Ascending aorta (tissue), 2 donors: ENCODE data around the gene PCBP2. TPM values are rescaled to one million over a fixed set of nuclear protein-coding genes. Genes with fewer than 3 reads are reported as not detected.

Experiments
- DNase-seq, 2 donors: peaks; one replicate each; pipeline ENCODE4 v3.0.0-alpha.2; 2019; ENCODE audit warnings: low spot score in 2 of 2
- H3K27ac ChIP-seq, 2 donors: fragments of 200-600 bp; sonication (generic); one replicate each; pipeline ENCODE4 v1.5.1; 2016 to 2017; ENCODE audit warnings: mild to moderate bottlenecking in 1 of 2
- H3K27me3 ChIP-seq: fragments of 200-600 bp; sonication (generic); one replicate; pipeline ENCODE4 v1.5.1; 2017
- H3K36me3 ChIP-seq, 2 donors: fragments of 200-600 bp; sonication (generic); one replicate each; pipeline ENCODE4 v1.5.1; 2016
- H3K4me1 ChIP-seq, 2 donors: fragments of 200-600 bp; sonication (generic); one replicate each; pipeline ENCODE4 v1.5.1; 2016 to 2017; ENCODE audit warnings: mild to moderate bottlenecking in 1 of 2
- H3K4me3 ChIP-seq, 2 donors: fragments of 200-600 bp; sonication (generic); one replicate each; pipeline ENCODE4 v1.5.1; 2016 to 2017; ENCODE audit warnings: mild to moderate bottlenecking in 1 of 2
- H3K9me3 ChIP-seq, 2 donors: fragments of 200-600 bp; sonication (generic); one replicate each; pipeline ENCODE4 v1.5.1; 2016
- intact Hi-C: fragments of 100-400 bp; cut with DNase I; formaldehyde crosslinking; loops from one replicate; pipeline ENCODE4 v1.15.1; 2023
- total RNA-seq: library from RNA; depleted of rRNA; stranded (reverse); fragments of >200 nt; gene quantifications from one replicate; pipeline ENCODE4 v1.1.0, GENCODE V29; 2016
- TF ChIP-seq, protein P1 (sequence below), 3 experiments: fragments of 200-600 bp in 2 of 3; fragments of 450-650 bp in 1 of 3; sonication (generic) in 2 of 3; IDR thresholded peaks; one replicate each; pipeline ENCODE4 v1.5.1; 2016 to 2019; ENCODE audit warnings: antibody characterized with exemption in 3 of 3, mild to moderate bottlenecking in 1 of 3, moderate library complexity in 1 of 3

Gene PCBP2
- total RNA-seq, 1 donor from 2014 or later, result 354 TPM

DNA sequence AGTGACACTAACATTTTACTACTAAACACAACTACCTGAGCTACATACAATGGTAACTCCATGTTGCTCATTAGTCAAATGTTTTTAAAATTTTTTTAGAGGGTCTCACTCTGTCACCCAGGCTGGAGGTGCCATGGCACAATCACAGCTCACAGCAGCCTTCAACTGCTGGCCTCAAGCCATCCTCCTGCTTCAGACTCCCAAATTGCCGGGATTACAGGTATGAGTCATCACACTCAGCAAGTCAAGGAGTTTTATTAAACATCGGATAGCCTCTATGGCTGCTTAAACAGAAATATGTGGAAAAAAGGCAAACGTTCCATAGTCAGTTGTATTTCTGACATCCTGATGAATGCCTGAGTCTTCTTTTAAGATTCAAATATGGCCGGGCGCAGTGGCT, 66.5 kb downstream of the PCBP2 start:
- intact Hi-C loops, result no loop called here
- H3K36me3 ChIP-seq, result peaks cover 67 to 96% of the 10 kb centered on the region in 2 donors
- no peak for DNase-seq

DNA sequence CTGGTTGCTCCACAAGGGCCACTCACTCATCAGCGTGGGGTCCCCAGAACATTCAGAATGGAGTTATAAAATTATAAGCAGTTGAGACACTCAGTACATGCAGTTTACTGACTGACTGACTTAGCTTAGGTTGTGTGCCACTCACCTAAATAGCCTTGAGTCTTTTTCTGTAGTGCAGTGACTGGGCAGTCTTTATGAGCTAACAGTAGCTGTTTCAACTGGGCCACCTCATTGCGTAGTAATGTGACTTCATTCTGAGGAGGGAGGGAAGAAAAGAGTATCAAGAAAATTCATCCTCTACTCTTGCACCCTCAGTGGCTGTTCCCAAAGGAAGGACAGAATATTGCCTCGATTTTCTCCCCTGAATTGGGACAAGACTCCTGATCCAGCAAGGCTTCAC, 71.2 kb downstream of the PCBP2 start:
- intact Hi-C loops, result no loop called here

More for the DNA sequence above, 66.5 kb downstream of the PCBP2 start:
- TF ChIP-seq, protein P1, sequence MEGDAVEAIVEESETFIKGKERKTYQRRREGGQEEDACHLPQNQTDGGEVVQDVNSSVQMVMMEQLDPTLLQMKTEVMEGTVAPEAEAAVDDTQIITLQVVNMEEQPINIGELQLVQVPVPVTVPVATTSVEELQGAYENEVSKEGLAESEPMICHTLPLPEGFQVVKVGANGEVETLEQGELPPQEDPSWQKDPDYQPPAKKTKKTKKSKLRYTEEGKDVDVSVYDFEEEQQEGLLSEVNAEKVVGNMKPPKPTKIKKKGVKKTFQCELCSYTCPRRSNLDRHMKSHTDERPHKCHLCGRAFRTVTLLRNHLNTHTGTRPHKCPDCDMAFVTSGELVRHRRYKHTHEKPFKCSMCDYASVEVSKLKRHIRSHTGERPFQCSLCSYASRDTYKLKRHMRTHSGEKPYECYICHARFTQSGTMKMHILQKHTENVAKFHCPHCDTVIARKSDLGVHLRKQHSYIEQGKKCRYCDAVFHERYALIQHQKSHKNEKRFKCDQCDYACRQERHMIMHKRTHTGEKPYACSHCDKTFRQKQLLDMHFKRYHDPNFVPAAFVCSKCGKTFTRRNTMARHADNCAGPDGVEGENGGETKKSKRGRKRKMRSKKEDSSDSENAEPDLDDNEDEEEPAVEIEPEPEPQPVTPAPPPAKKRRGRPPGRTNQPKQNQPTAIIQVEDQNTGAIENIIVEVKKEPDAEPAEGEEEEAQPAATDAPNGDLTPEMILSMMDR (IDR thresholded peaks at IDR 0.05), result no peak
- no peaks in the 10 kb centered on the region for H3K4me1 ChIP-seq
- no peak overlapping the region for H3K4me3 ChIP-seq
- no peaks in the 10 kb centered on the region for H3K9me3 ChIP-seq
- no peak overlapping the region for H3K27ac ChIP-seq
- H3K27me3 ChIP-seq, result no peaks in the 10 kb centered on the region

DNA sequence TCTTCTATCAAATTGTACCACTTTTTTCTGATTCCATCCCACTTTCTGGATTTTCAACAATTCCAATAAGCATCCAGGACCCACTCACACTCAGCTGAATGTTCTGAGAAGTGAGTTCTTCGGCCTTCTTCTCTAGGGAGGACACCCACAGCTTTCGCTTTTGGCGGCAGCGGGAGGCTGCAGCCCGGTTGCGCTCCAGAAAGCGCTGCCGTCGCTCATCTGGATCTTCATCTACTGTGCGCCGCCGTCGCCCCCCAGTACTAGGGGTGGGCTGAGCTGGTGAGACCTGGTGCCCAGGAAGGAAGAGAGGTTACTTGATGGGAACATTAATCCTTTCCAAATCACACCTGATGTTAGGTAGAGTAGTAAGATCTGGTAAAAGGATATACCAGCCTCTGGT, 72.6 kb downstream of the PCBP2 start:
- Histone ChIP-seq H3K9me3 (no peaks in the 10 kb centered on the region), H3K4me1 (no peaks in the 10 kb centered on the region), H3K27me3 (no peaks in the 10 kb centered on the region), H3K4me3 (no peak overlapping the region), H3K36me3 (peaks cover 71 to 93% of the 10 kb centered on the region in 2 donors), H3K27ac (no peak overlapping the region)
- intact Hi-C loops, result no loop called here
- no peak for DNase-seq
- TF ChIP-seq, protein P1 (IDR thresholded peaks at IDR 0.05), result no peak

More for the DNA sequence above, 71.2 kb downstream of the PCBP2 start:
- Histone ChIP-seq H3K4me1 (no peaks in the 10 kb centered on the region), H3K27me3 (no peaks in the 10 kb centered on the region), H3K4me3 (no peak overlapping the region), H3K9me3 (no peaks in the 10 kb centered on the region), H3K36me3 (peaks cover 60 to 92% of the 10 kb centered on the region in 2 donors), H3K27ac (no peak overlapping the region)
- TF ChIP-seq, protein P1 (IDR thresholded peaks at IDR 0.05), result no peak
- no peak for DNase-seq

DNA sequence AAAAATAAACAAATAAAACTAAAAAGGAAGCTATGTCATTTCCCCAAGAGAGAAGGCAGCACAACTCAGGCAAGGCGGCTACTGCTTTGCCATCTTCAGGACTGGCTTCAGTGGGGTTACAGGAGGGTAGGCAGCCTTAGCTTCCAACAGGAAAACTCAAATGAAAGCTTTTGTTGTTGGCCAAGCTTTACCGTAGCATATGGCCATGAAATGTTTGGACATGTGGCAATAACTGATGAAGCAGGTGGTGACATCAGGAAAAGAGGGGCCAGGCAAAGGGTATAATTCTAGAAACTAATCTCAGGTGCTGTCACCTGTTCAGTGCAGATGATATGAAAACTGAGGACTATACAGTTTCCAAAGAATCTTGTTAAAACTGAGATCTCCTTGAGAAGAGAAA, 78.2 kb downstream of the PCBP2 start:
- TF ChIP-seq, protein P1 (IDR thresholded peaks at IDR 0.05), result no peak
- Histone ChIP-seq H3K9me3 (no peaks in the 10 kb centered on the region), H3K27me3 (no peaks in the 10 kb centered on the region), H3K4me1 (no peaks in the 10 kb centered on the region), H3K36me3 (peaks cover 85 to 92% of the 10 kb centered on the region in 2 donors), H3K27ac (no peak overlapping the region), H3K4me3 (no peak overlapping the region)
- DNase-seq, result no peak
- intact Hi-C loops, result no loop called here

Other genes starting within 250 kb of the PCBP2 start
- 1.6 TPM for gene ITGB7, start 244.9 kb upstream of the PCBP2 start, total RNA-seq
- 29.8 TPM for gene RARG, start 219.9 kb upstream of the PCBP2 start, total RNA-seq
- not detected for gene ESPL1, start 183.8 kb upstream of the PCBP2 start, total RNA-seq
- gene PFDN5, start 156.6 kb upstream of the PCBP2 start, total RNA-seq, result 187 TPM
- 27.5 TPM for gene MYG1, start 152.4 kb upstream of the PCBP2 start, total RNA-seq
- 21.2 TPM for gene AAAS, start 130.5 kb upstream of the PCBP2 start, total RNA-seq
- gene SP7, start 115.7 kb upstream of the PCBP2 start, total RNA-seq, result not detected
- 49.0 TPM for gene SP1, start 71.9 kb upstream of the PCBP2 start, total RNA-seq
- not detected for gene AMHR2, start 28.2 kb upstream of the PCBP2 start, total RNA-seq
- gene PRR13, start 10.4 kb upstream of the PCBP2 start, total RNA-seq, result 20.6 TPM
- 20.8 TPM for gene MAP3K12, start 47.4 kb downstream of the PCBP2 start, total RNA-seq
- gene TARBP2, start 49.2 kb downstream of the PCBP2 start, total RNA-seq, result 32.9 TPM
- gene NPFF, start 55.4 kb downstream of the PCBP2 start, total RNA-seq, result 2.8 TPM
- 67.6 TPM for gene ATF7, start 174.3 kb downstream of the PCBP2 start, total RNA-seq
- gene ATP5MC2, start 224.0 kb downstream of the PCBP2 start, total RNA-seq, result 284 TPM